ENCODE data around the gene PRCD.

The PRCD gene

DNA sequence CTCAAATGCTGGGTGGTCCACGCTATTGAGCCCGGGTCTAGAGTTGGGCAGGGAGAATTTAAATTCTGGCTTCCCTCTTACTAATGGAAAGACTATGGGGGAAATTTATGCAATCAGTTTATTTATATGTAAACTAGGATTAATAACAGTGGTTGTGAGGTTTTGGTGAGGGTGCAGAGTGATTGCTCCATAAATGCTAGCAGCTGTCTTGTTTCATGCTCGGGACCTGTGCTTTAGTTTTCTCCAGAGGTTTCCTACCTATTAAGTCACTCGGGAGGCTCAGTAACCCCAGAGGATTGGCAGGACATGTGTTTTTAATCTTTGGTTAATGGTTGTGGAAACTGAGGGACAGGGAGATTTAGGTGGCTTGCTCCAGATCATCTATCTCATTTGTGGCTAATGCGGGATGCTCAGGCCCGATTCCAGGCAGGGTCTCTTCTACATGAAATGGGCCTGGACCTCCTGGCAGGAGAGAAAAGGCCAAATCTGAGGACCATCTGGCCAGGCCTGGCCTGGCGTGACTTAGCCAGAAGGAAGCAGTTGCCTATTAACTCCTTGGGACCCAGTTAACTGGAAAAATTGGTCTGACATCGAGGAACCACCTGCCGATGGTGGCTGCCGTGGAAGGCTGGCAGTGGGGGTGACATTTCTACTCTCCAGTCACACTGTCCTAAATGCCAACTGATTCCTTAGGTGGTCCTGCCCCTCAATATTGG lies 2.1 kb downstream of the PRCD start:
- no peak for DNase-seq (ENCODE audit: low read depth)

DNA sequence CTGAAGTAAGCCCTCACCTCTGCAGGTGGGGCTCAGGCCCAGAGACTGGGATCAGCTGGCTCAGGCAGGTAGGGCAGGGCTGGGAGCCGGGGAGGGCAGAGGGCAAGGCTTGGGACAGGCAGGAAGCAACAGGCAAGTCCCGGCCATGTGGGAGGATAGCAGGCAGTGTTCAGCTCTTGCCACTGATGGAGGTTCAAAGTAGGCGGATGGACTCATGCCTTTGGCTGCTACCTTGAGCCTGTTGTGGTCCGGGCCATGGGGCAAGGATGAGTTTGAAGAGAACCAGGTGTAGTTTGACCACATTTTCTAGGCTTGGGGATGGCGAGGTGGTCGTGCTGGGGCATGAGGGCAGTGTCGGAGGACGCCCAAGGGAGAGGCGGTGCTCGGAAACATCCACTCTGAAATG lies 2.7 kb downstream of the PRCD start:
- no peak for DNase-seq (ENCODE audit: low read depth)

DNA sequence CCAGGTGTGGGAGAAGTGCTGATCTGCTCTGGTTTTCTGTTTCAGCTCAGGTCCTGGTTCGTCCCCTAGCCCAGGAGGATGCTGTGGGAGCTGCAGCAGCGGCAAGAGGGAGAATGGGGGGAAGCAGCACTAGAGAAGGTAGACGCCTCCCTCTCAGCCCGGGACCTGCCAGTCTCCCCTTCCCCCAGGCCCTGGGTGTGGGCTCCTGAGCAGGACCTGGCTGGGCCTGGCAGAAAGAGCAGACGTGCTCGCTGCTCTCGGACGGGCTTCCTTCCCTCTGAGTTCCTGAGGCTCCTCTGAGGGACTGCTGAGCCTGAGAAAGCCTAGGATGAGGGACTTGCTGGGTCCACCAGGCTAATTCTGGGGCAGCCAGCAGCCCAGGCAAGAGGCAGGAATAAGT lies 3.1 kb downstream of the PRCD start:
- no peak for DNase-seq (ENCODE audit: low read depth)

DNA sequence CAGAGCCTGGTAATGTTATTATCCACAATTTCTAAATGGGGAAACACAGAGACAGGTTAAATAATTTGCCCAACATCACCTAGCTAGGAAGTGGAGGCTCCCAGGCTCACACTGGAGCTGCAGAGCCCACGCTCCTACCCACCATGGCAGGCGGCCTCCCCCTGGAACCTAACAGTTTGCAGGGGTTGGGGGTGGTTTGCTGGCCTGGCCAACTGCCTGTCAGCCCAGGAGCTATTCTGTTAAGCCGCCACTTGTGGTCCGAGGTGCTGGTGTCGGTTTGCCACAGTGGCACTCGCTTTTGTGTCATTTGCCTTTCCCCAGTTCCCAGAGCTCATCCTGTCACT lies 3.6 kb downstream of the PRCD start:
- DNase-seq (ENCODE audit: low read depth) = no peak

DNA sequence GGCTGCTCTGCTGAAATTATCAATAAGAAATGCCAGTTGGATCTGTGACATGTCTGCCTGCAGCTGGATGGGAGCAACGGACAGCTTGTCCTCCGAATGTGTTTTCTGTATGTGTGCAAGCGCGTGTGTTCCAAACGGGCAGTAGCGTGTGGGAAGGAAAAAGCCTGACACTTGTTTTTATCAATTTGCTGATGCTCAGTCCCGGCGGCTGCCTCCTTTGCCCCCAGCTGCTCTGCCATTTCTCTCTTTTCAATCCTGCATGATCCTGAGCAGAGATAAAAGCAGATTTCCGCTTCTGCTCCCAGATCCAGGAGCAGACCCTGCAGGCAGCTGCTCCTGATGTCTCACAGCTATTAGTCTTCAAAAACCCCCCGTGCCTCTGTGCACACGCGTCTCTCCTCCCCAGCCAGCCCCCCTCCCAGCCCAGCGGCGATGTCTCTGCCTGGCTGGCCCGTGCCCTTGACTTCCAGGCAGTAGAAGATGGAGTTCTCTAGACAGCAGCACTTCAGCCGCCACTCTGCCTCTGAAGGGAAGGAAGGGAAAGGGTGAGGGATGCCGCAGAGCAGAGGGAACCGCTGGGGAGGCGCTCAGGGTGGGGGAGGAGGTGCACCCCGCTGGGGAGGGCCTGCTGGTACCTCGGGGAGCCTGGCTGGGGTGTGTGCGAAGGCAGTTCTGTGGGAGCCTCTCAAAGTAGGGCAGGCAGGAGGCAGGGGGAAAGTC lies 4.1 kb downstream of the PRCD start:
- no peak for DNase-seq (ENCODE audit: low read depth)

DNA sequence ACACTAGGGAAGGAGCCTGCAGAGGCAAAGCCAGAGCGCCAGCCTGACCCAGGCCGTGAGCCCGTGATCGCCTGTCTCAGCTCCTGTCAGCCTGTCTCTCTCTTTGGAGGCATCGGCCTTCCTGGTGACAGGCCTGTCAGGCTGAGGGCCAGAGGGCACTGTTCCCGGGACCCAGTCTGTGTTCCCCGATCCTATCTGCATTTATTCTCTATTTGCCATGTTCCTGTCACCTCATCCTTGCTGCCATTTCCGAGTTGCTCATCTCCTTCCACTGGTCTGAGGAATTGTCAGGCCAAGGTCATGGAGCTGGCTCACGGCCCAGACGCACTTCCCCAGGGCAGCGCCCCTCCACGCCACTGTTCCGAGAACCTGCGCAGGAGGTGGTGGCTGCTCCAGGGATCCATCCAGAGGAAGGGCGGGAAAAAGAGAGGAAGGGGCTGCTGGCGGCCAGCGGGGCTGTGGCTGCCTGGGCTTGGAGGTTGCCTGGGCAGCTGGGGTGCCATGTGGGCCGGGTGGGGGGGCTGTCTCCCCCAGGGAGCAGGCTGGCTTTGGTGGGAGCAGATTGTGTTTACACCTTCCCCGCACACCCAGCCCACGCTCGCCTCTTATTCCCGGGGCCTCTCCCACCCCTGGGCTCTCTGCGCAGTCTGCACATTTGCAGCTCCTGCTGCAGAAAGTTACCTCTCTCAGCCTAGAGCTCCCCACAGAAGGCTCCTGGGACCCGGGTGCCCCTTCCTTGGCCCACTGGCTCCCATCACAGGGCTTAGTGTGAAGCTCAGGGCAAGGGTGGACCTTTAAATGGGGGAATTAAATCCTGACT lies 4.9 kb downstream of the PRCD start:
- DNase-seq (ENCODE audit: low read depth) = no peak

DNA sequence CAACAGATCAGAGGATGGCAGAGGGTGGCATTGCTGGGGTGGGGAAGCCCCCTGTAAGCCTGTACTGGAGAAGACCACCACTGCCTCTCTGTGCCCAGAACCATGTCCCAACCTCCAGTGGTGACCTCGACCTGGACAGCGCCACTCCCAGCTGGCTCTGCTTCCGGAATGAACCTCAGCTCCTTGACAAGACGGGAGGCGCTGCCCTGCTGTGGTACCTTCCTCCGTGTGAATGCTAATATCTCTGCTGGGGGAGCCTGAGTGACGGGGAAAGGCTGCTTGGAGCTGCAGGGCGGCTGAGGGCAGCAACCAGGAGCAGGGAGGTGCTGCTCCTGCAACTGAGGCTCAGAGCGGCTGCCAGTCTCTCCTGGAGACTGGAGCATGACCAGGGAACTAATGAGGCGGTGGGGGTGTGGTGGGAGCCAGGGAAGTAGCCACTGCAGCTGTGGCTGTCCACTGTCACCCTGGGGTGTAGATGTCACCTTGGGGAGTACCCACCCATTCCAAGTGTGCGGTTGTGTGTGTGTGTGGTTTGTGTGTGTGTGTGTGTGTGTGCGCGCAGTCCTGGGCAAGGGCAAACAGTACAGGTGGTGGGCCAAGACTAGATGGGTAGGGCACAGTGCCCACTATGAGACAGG lies 6.2 kb downstream of the PRCD start:
- no peak for DNase-seq (ENCODE audit: low read depth)

DNA sequence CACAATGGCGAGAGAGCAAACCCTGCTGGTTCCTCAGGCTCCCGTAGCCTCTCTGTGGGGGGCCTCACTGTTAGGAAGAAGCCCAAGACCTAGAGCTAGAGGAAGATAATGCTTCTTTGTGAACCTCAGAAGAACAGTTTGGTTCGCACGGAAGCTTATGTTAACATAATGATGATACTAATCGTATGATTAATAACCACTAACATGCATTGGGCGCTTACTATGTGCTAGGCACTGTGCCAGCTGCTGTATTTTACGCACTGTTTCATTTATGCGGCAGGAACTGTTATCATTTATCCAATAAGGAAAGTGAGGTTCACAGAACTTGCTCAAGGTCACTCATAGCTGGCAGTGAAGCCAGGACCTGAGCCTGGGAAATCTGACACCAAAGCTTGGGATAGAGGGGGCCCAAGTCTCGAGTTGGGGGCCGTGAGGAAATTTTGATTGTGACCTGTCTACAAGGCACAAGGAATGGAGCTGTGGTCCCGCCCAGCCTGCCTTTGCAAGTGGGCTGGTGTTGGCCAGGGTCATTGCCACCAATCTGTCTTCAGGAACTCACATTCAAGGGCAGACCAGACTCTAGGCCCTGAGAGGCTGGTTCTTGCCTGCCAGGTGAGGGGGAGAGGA lies 6.8 kb downstream of the PRCD start:
- no peak for DNase-seq (ENCODE audit: low read depth)

DNA sequence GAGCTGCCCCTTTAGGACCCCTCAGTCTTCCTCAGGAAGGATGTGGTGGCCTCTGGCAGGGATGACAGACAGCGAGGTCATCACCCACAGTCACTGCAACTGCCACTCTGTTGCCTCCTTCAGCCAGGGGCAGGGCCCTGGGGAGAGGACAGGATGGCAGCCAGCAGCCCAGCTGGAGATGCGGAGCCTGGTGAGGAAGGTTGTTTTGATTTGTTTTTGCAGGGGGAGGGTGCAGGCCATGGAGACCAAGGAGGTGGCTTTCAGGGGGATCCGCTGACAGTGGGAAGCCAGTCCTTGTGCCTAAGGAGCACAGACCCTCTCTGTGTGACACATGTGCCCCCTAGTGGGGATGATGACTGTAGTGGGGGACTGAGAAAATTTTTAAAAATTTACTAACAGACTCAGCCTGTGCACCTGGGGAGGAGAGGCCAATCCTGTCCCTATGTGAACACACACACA lies 7.4 kb downstream of the PRCD start:
- no peak for DNase-seq (ENCODE audit: low read depth)

DNA sequence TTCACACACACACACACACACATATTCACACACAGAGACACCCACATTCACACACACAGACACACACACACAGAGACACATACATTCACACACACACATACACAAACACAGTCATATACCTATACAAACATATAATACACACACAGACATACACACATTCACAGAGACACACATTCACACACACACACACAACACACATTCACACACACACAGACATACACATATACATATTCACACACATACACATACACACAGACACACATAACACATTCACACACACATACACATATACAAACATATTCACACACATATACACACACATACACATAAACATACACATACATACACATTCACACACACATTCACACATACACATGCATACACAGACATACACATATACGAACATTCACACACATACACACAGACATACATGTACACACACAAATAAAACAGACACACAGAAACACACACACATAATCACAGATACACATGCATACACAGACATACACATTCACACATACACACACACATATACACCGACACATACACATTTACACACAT lies 7.9 kb downstream of the PRCD start:
- no peak for DNase-seq (ENCODE audit: low read depth)

DNA sequence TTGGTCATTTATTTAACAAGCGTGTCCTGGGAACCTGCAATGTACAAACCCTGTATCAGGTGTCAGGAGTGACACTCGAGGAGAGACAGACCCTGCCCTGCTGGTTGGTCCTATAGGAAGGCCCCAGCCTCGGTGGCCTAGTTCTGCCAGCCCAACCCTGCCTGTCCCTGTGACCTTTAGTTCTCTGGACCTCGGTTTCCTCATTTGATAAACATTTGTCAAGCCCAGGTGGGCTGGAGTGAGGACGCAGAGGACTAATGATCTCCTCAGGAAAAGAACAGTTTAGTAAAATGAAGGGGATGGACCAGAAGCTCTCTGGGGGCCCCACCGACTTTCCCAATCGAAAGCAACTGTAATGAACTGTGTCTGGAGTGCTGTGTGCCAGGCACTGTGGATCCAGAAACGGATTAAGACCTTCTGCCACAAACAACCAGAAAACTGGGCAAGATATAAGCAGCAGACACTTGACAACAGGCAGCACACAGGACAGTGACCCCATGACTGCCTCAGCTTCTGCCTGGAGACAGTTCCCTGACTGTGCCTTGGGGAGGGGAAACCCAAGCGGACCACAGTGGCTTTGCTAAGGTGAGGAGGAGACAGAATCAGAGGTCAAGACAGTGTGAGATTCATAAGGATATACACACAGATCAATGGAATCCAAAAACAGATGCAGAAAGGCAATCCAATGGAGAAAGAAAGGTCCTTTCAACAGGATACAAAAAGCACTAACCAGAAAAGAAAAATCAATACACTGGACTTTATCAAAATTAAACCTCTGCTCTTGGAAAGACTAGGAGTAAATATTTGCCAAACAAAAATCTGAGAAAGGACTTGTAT lies 8.8 kb downstream of the PRCD start:
- DNase-seq (ENCODE audit: low read depth) = no peak

DNA sequence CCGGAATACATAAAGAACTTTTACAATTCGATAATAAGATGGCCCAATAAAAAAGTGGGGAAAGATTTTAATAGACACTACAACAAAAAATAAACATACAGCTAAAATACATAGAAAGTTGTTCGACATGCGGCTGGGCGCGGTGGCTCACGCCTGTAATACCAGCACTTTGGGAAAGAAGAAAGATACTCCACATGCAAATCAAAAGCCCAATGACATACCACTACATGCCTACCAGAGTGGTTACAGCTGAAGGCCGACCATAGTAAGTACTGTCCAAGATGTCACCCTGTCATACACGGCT lies 9.3 kb downstream of the PRCD start:
- no peak for DNase-seq (ENCODE audit: low read depth)

DNA sequence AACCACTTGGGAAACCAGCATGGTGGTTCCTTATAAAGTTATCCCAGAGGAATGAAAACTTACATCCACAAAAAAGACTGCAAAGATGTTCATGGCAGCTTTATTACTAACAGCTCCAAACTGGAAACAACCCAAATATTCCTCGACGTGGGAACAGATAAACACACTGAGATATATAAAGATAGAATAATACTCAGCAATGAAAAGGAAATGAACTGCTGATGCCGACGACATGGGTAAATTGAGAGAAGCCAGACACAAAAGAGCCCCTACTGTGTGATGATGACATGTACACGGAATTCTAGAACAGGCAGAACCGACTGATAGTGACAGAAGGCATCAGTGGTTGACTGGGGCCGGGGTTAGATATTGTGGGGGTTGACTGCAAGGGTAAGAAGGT lies 9.7 kb downstream of the PRCD start:
- DNase-seq (ENCODE audit: low read depth) = no peak

DNA sequence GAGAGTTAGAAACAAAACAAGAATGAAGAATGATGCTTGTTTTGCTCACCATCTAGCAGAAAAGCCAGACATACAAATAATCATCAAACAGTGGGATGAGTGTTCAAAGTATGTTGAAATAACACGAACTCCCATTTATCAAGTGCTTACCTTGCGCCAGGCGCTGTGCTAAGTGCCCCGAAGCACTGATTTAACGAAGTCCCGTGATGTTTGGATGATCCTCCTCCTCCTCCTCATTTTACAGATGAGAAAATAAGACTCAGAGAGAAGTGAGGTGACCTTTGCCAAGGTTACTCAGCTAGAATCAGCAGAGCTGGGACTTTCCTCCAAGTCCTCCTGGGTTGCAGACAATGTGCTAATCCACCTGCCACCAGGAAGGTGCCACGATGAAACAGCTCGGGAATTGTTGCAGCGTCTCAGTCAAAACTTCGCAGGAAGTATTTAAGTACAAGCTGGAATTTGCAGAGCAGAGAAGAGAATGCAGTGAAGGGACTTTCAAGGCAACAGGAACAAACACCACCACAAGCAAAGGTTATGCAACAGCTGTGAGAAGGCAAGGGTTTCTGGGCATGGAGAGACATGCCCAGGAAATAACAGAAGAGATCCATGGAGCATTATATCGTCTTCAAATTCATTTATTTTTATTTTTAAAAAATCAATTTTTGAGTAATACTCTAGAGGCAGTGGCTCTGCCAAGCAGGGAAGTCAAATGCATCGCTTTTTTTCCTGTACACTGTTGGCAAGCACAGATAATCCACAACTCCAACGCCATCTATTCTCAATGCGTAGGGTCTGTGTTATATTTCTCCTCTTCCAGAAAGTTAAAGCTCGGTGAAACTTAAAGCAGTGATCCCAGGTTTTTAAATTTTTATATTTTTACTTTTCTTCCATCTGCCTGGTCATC lies 11.1 kb downstream of the PRCD start:
- DNase-seq (ENCODE audit: low read depth) = no peak

DNA sequence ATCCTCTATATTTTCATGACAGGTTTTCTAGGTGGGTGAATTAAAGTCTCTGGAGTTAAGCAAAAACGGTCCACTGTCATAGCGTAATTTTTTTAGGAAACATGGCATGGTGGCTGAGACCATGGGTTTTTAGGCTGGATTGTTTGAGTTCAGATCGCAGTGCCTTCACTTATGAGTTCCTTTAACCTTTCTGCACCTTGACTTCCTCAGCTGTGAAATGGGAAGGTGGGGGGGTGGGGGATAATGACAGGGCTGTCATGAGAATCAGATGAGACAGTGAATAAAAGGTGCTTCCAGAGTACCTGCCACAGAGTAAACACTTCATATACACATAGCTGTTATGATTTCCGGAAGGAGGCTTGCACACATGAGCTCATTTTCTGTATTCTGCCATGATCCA lies 11.8 kb downstream of the PRCD start:
- DNase-seq (ENCODE audit: low read depth) = no peak

DNA sequence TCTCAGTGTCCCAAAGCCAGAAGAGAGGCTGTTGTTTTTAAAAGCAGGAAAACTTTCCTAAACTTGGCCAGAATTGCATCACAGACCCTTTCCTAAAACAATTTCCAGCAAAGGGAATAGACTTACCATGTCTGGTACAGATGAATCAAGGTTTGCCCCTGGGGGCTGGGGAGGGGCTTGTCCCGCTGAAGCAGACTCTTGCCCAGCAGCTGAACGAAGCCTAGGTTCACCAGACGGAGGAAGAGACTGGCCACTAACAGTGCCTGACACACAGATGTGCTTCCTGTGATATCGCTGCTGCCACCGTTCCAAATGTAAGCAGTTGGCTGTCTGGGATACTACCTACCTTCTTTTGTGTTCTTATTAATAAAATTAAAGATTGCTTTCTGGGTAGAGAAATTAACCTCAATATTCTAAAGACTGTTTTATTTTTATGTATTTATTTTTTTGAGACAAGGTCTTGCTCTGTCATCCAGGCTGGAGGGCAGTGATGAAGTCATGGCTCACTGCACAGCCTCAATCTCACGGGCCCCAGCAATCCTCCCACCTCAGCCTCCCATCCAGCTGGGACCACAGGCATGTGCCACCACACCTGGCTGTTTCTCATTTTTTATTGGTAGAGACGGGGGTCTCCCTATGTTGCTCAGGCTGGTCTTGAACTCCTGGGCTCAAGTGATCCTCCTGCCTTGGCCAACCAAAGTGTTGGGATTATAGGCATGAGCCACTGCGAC lies 13.5 kb downstream of the PRCD start:
- no peak for DNase-seq (ENCODE audit: low read depth)

DNA sequence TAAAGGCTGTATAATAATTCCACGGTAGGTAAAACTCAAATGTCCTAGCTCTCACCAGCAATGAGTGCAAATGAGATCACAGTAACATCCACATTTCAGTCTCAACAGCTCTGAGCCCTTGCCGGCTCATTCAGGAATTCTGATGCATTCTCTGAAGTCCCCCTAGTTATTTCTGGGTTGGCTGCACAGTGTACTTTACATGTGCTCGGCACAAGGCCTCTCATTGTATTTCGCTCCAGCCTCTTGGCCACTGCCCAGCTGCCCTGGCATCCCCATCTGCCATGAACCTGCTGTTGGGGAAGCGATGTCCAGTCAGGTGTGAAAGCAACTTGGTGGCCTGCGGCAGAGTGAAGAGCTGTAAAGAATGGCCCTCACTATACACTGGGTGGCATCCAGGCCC lies 14.3 kb downstream of the PRCD start:
- no peak for DNase-seq (ENCODE audit: low read depth)

DNA sequence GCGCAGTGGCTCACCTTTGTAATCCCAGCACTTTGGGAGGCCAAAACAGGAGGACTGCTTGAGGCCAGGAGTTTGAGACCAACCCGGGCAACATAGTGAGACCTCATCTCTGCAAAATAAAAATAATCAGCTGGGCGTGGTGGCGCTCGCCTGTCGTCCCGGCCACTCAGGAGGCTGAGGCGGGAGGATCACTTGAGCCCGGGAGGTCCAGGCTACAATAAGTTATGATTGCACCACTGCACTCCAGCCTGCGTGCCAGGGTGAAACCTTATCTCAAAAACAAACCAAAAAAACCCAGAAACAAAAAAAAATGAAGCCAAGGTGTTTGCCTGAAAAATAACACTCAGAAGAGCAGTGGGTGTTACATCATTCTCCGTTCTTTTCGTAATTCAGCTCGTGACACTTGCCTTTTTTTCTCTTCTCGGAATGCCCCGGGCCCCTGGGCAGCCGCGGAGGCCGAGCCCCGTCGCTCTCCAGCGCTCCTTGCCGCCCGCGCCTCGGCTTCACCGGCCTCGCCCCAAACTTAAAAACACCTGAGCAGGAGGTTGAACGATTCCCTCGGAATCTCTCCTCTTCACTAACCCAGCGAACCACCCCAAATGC lies 17.0 kb downstream of the PRCD start:
- no peak for DNase-seq (ENCODE audit: low read depth)

Data from CMK (cell line).